ENCODE data around the gene DENND6A. TPM values are rescaled to one million over a fixed set of nuclear protein-coding genes. Genes with fewer than 3 reads are reported as not detected.

Gene DENND6A
- total and polyA plus RNA-seq, 2 of the 8 experiments (the other 6 are each of a cell fraction or from before 2014, with no cell fraction given) = 7.8 to 14.8 TPM

DNA sequence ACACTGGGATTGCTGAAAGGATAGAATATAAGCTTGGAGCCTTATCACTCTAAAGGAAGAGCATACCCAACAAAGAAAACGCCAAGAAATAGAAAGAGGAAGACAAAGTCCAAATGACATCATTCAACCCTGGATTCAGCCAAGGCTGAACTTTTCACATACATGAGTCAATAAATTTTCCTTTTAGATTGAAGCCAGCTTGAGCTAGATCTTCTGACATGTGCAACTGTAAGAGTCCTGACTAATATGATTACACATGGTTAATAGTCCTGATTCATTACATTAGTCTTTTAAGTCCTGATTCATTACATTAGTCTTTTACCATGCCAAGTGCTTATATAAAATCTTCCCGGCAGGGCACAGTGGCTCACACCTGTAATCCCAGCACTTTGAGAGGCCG is 13.6 kb upstream of the DENND6A start:
- FAIRE-seq (no peak), DNase-seq (ENCODE audit: low read depth in 1 of 2, low spot score in 2 of 2) (no peak)
- Histone ChIP-seq H4K91ac (replicated peaks; ENCODE audit: insufficient read length, low read length) (no peak overlapping the region), H3K14ac (ENCODE audit: insufficient read length) (no peak overlapping the region), H3K9me3 (ENCODE audit: insufficient read depth in 2 of 2, low read depth in 1 of 2, low read length in 1 of 2) (no peaks in the 10 kb centered on the region), H2BK15ac (ENCODE audit: low read length) (no peak overlapping the region), H2BK12ac (ENCODE audit: low read depth, low read length) (no peak overlapping the region), H3K23ac (ENCODE audit: insufficient read length) (no peak overlapping the region), H2AK5ac (ENCODE audit: low read depth, low read length) (no peak overlapping the region), H3K4me3 (ENCODE audit: extremely low read depth in 1 of 4, insufficient read depth in 2 of 4, low read depth in 3 of 4, low read length in 4 of 4) (no peak overlapping the region), H2AFZ (ENCODE audit: low read length) (no peak overlapping the region), H3K27me3 (replicated peaks in 1 of 4; ENCODE audit: control insufficient read depth in 3 of 4, extremely low read depth in 1 of 4, insufficient read depth in 3 of 4, low read length in 3 of 4) (no peaks in the 10 kb centered on the region), H3K4ac (replicated peaks; ENCODE audit: insufficient read length, low read depth, low read length) (no peak overlapping the region), H3K4me2 (ENCODE audit: insufficient read depth in 1 of 2, low read depth in 2 of 2, low read length in 2 of 2) (no peak overlapping the region), H3K4me1 (replicated peaks in 1 of 4; ENCODE audit: control insufficient read depth in 3 of 4, insufficient read depth in 4 of 4, low read length in 3 of 4) (no peaks in the 10 kb centered on the region), H3K23me2 (ENCODE audit: low read depth, low read length) (no peaks in the 10 kb centered on the region), H3K56ac (replicated peaks; ENCODE audit: insufficient read length, low read depth, low read length) (no peak overlapping the region), H3K27ac (ENCODE audit: low read depth, low read length) (no peak overlapping the region), H4K8ac (ENCODE audit: extremely low read depth, insufficient read depth, low read length) (no peak overlapping the region), H2BK20ac (ENCODE audit: low read length) (no peak overlapping the region), H2BK120ac (replicated peaks; ENCODE audit: low read depth, low read length) (no peak overlapping the region), H4K20me1 (replicated peaks in 1 of 2; ENCODE audit: control insufficient read depth in 1 of 2, insufficient read depth in 2 of 2, low read length in 2 of 2) (no peaks in the 10 kb centered on the region), H3K9ac (replicated peaks in 1 of 4; ENCODE audit: extremely low read depth in 1 of 4, low read depth in 3 of 4, low read length in 3 of 4) (no peak overlapping the region), H4K5ac (ENCODE audit: insufficient read length, low read depth, low read length) (no peak overlapping the region), H2BK5ac (ENCODE audit: low read depth, low read length) (no peak overlapping the region), H3K79me1 (ENCODE audit: low read depth, low read length) (no peaks in the 10 kb centered on the region), H3K36me3 (ENCODE audit: control insufficient read depth in 2 of 4, insufficient read depth in 4 of 4, low read length in 3 of 4) (no peaks in the 10 kb centered on the region), H3K79me2 (ENCODE audit: control insufficient read depth in 1 of 2, insufficient read depth in 2 of 2, low read length in 2 of 2) (no peaks in the 10 kb centered on the region), H3K18ac (ENCODE audit: extremely low read depth, low read length) (no peak overlapping the region)
- ChIA-PET POLR2A (ENCODE audit: partially characterized antibody) (interaction anchor here (1.5 to 2.1 kb wide), 2 partner anchors 11 to 14 kb away, joined by 3 to 8 read pairs; partner anchors contain the start of gene DENND6A), CTCF (ENCODE audit: partially characterized antibody) (no interaction called here)
- TF ChIP-seq SP4 (IDR thresholded peaks at IDR 0.05; ENCODE audit: low read length) (no peak), HDAC2 (IDR thresholded peaks at IDR 0.05; ENCODE audit: borderline replicate concordance in 1 of 2, low read depth in 2 of 2, low read length in 2 of 2) (no peak), CHD2 (IDR thresholded peaks at IDR 0.05; ENCODE audit: low read length) (no peak), SIN3A (conservative IDR thresholded peaks at IDR 0.05 in 1 of 2, IDR thresholded peaks at IDR 0.05 in 1 of 2; ENCODE audit: low read depth in 1 of 2, low read length in 2 of 2) (no peak), NRF1 (IDR thresholded peaks at IDR 0.05; ENCODE audit: low read depth, low read length) (no peak), TBP (IDR thresholded peaks at IDR 0.05; ENCODE audit: low read depth, low read length) (no peak), CHD1 (IDR thresholded peaks at IDR 0.05; ENCODE audit: low read depth, low read length) (no peak), POLR2A (IDR thresholded peaks at IDR 0.05; ENCODE audit: control extremely low read depth in 1 of 2, low read depth in 2 of 2, low read length in 2 of 2) (no peak), TAF1 (IDR thresholded peaks at IDR 0.05; ENCODE audit: low read depth, low read length) (no peak), CBX5 (IDR thresholded peaks at IDR 0.05; ENCODE audit: low read depth, low read length) (no peak), JUN (IDR thresholded peaks at IDR 0.05; ENCODE audit: low read depth, low read length) (no peak)
- TF ChIP-seq, protein P1, sequence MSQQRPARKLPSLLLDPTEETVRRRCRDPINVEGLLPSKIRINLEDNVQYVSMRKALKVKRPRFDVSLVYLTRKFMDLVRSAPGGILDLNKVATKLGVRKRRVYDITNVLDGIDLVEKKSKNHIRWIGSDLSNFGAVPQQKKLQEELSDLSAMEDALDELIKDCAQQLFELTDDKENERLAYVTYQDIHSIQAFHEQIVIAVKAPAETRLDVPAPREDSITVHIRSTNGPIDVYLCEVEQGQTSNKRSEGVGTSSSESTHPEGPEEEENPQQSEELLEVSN (IDR thresholded peaks at IDR 0.05) = no peak
- TF ChIP-seq, protein P2, sequence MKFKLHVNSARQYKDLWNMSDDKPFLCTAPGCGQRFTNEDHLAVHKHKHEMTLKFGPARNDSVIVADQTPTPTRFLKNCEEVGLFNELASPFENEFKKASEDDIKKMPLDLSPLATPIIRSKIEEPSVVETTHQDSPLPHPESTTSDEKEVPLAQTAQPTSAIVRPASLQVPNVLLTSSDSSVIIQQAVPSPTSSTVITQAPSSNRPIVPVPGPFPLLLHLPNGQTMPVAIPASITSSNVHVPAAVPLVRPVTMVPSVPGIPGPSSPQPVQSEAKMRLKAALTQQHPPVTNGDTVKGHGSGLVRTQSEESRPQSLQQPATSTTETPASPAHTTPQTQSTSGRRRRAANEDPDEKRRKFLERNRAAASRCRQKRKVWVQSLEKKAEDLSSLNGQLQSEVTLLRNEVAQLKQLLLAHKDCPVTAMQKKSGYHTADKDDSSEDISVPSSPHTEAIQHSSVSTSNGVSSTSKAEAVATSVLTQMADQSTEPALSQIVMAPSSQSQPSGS (IDR thresholded peaks at IDR 0.05; ENCODE audit: low read length) = no peak
- WGBS, 2 experiments (ENCODE audit: extremely low coverage in 1 of 2, insufficient coverage in 1 of 2, insufficient read length in 1 of 2, insufficient replicate concordance in 2 of 2, low coverage in 1 of 2, low lambda C conversion rate in 2 of 2, missing lambda C conversion rate in 1 of 2) = 85% methylated on average over 3 of the region's 3 CpGs; no CpG with 5 or more reads in 1 of the 2 experiments
